KMS-11 (cell line): ENCODE results near the gene SLC6A6.
"Not testable (repeated sequence)": the region's sequence is repeated elsewhere in the genome, so short reads cannot be mapped to it uniquely, and the experiment has no call there.

Source experiments
- H2AFZ ChIP-seq: fragments of 200-600 bp; sonication (generic); 2 replicates; pipeline ENCODE4 v1.6.1; 2016; ENCODE audit warnings: antibody characterized with exemption, mixed run types, low read depth
- H3K27ac ChIP-seq: fragments of 200-600 bp; sonication (generic); 2 replicates; pipeline ENCODE4 v1.6.1; 2016; ENCODE audit warnings: mild to moderate bottlenecking, mixed run types
- H3K27me3 ChIP-seq: fragments of 200-600 bp; sonication (generic); 2 replicates; pipeline ENCODE4 v1.6.1; 2017; ENCODE audit warnings: mild to moderate bottlenecking, low read depth, mixed run types, moderate library complexity; ENCODE audit not compliant: insufficient read depth
- H3K36me3 ChIP-seq: fragments of 200-600 bp; sonication (generic); 2 replicates; pipeline ENCODE4 v1.6.1; 2017; ENCODE audit warnings: mild to moderate bottlenecking, mixed run types; ENCODE audit not compliant: insufficient read depth
- H3K4me1 ChIP-seq: fragments of 200-600 bp; sonication (generic); 2 replicates; pipeline ENCODE4 v1.6.1; 2016; ENCODE audit warnings: mild to moderate bottlenecking, low read depth, mixed run types; ENCODE audit not compliant: poor library complexity, severe bottlenecking
- H3K4me2 ChIP-seq: fragments of 200-600 bp; sonication (generic); 2 replicates; pipeline ENCODE4 v1.7.0; 2016; ENCODE audit warnings: mild to moderate bottlenecking, mixed run types
- H3K4me3 ChIP-seq: fragments of 200-600 bp; sonication (generic); IDR thresholded peaks from 2 replicates; pipeline ENCODE4 v1.6.1; 2017; ENCODE audit warnings: low read depth, low read length, mixed read lengths; ENCODE audit not compliant: insufficient read depth
- H3K79me2 ChIP-seq: fragments of 200-600 bp; sonication (generic); 2 replicates; pipeline ENCODE4 v1.6.1; 2016; ENCODE audit warnings: low read depth, mixed run types; ENCODE audit not compliant: insufficient read depth
- H3K9ac ChIP-seq: fragments of 200-600 bp; sonication (generic); 2 replicates; pipeline ENCODE4 v1.6.1; 2016; ENCODE audit warnings: mild to moderate bottlenecking, mixed run types
- H4K20me1 ChIP-seq: fragments of 200-600 bp; sonication (generic); 2 replicates; pipeline ENCODE4 v1.6.1; 2016; ENCODE audit warnings: mild to moderate bottlenecking, mixed run types; ENCODE audit not compliant: insufficient read depth
- TF ChIP-seq, protein P1 (sequence below): fragments of 200-600 bp; sonication (generic); conservative IDR thresholded peaks from 2 replicates; pipeline ENCODE4 v1.6.1; 2017; ENCODE audit warnings: low read depth, mild to moderate bottlenecking, antibody characterized with exemption, low read length, moderate library complexity, mixed read lengths

SLC6A6 gene

DNA sequence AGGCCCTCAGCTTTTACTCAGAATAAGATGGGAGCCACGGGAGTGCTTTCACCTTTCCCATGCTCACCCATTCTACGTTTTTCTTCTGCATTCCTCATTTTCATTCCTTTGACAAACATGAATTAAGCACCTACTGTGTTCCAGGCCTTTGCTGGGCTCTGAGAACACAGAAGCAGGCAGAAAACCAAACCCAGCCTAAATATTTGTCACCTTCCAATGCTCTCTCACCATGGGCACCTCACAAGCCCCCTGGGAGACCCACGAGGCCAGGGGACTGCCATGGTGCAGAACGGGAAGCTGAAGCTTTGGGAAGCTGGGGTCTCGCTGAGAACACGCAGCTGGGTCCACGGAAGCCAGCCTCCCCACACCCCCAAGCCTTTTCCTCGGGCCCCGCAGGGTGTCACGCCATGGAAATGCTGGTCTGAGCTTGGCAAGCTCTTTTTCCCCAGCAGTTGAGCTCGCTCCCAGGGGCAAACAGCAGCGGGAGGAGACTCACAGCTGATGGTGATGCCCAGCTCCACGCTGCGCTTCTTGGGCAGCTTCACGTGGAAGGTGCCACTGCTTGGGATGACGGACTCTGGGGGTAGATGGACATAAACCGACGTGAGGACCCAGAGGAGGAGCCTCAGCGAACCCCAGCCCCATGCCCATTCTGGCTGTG lies 110.0 kb downstream of the SLC6A6 start:
- TF ChIP-seq, protein P1, sequence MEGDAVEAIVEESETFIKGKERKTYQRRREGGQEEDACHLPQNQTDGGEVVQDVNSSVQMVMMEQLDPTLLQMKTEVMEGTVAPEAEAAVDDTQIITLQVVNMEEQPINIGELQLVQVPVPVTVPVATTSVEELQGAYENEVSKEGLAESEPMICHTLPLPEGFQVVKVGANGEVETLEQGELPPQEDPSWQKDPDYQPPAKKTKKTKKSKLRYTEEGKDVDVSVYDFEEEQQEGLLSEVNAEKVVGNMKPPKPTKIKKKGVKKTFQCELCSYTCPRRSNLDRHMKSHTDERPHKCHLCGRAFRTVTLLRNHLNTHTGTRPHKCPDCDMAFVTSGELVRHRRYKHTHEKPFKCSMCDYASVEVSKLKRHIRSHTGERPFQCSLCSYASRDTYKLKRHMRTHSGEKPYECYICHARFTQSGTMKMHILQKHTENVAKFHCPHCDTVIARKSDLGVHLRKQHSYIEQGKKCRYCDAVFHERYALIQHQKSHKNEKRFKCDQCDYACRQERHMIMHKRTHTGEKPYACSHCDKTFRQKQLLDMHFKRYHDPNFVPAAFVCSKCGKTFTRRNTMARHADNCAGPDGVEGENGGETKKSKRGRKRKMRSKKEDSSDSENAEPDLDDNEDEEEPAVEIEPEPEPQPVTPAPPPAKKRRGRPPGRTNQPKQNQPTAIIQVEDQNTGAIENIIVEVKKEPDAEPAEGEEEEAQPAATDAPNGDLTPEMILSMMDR = no peak
- Histone ChIP-seq H3K9ac (no peak overlapping the region), H4K20me1 (no peaks in the 10 kb centered on the region), H3K4me2 (no peak overlapping the region), H3K79me2 (no peaks in the 10 kb centered on the region), H3K4me1 (no peaks in the 10 kb centered on the region), H3K27me3 (no peaks in the 10 kb centered on the region), H3K36me3 (no peaks in the 10 kb centered on the region), H3K27ac (no peak overlapping the region), H3K4me3 (no peak overlapping the region), H2AFZ (no peak overlapping the region)

DNA sequence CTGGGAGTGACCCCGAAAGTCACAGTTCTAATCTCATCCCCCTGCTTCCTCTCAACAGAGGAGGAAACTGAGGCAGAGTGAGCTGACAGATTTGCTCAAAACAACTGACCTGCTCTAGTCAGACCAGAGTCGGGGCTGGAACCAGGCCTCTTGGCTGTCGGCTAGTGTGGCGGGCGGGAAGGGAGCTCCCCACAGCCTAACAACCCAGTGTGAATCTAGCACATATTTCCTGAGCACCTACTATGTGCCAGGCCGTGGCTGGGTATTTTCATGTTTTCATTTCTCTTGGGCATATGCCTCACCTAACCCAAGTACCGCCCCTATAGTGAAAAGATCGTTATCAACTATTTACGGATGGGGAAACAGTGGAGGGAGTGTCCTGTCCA lies 110.5 kb downstream of the SLC6A6 start:
- TF ChIP-seq, protein P1 = no peak
- H4K20me1 ChIP-seq = no peaks in the 10 kb centered on the region
- H3K4me2 ChIP-seq = no peak overlapping the region
- no peaks in the 10 kb centered on the region for H3K36me3 ChIP-seq
- H3K27ac ChIP-seq = no peak overlapping the region
- H3K9ac ChIP-seq = no peak overlapping the region
- no peak overlapping the region for H3K4me3 ChIP-seq
- H2AFZ ChIP-seq = no peak overlapping the region
- H3K27me3 ChIP-seq = no peaks in the 10 kb centered on the region
- H3K79me2 ChIP-seq = no peaks in the 10 kb centered on the region
- H3K4me1 ChIP-seq = no peaks in the 10 kb centered on the region

DNA sequence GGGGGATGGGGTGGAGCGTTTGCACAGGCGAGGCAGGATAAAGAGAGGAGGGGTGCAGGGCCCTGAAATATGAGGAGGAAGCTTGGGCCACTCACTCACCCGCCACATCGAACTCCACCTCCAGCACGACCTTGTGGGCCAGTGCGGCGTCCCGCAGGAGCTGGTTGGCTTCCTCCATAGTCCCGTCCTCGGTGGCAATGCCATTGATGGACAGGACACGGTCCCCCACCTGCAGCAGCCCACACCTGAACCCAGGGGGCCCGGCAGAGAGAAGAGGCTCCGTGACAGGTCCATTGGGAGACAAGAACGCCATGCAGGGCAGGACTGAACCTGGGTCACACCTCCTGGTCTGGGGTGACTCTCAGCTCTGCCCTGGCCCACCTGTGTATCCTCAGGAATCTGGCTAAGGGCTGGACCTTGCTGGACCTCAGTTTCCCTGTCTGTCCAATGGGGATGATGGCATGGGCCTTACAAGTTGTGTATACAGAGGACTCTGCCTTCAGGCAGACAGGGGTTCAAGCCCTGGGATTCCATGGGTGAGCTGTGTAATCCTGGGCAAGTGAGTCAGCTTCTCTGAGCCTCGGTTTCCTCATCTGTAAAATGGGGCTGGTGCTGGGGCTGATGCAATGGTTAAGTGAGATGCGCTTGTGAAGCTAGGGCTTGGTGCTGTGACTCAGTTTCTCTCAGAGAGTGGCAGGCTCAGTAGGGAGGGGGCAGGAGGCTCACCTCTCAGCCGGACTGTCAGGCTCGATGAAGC lies 111.3 kb downstream of the SLC6A6 start:
- H3K4me3 ChIP-seq = no peak overlapping the region
- H3K79me2 ChIP-seq = no peaks in the 10 kb centered on the region
- no peak overlapping the region for H2AFZ ChIP-seq
- TF ChIP-seq, protein P1 = no peak
- H4K20me1 ChIP-seq = no peaks in the 10 kb centered on the region
- H3K27ac ChIP-seq = no peak overlapping the region
- no peak overlapping the region for H3K9ac ChIP-seq
- H3K4me2 ChIP-seq = no peak overlapping the region
- no peaks in the 10 kb centered on the region for H3K36me3 ChIP-seq
- no peaks in the 10 kb centered on the region for H3K27me3 ChIP-seq
- H3K4me1 ChIP-seq = no peaks in the 10 kb centered on the region

DNA sequence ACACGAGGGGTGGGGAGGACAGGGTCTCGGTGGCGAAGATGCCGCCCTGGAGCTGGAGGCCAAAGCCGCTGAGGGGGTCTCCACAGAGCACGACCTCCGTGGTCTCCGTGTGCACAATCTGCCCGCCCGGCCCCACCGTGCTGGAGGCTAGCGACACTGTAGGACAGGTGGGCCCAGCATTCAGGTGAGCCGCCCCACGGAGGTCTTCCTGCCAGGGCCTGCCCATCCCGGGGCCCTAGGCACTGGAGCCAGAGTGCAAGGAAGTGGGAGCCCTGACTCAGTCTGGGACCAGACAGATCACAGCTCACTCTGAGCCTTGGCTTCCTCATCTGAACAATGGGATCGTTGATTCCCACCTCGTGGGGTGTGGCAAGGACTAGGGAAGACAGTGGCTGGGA lies 111.9 kb downstream of the SLC6A6 start:
- TF ChIP-seq, protein P1 = no peak
- Histone ChIP-seq H3K4me3 (no peak overlapping the region), H3K27ac (no peak overlapping the region)

GRCh38 chr3:14515526-14515925 lies 113.1 kb downstream of the SLC6A6 start:
- H3K79me2 ChIP-seq, H3K36me3 ChIP-seq, H4K20me1 ChIP-seq, H3K9ac ChIP-seq, H3K4me1 ChIP-seq, H3K4me3 ChIP-seq, H3K4me2 ChIP-seq, H2AFZ ChIP-seq, H3K27ac ChIP-seq, H3K27me3 ChIP-seq: not testable (repeated sequence)

More for the DNA sequence above, 111.9 kb downstream of the SLC6A6 start:
- no peaks in the 10 kb centered on the region for H3K36me3 ChIP-seq
- H3K79me2 ChIP-seq = no peaks in the 10 kb centered on the region
- H3K4me2 ChIP-seq = no peak overlapping the region
- H3K4me1 ChIP-seq = no peaks in the 10 kb centered on the region
- no peaks in the 10 kb centered on the region for H4K20me1 ChIP-seq
- H2AFZ ChIP-seq = no peak overlapping the region
- no peaks in the 10 kb centered on the region for H3K27me3 ChIP-seq
- no peak overlapping the region for H3K9ac ChIP-seq
